ENCODE results near the gene IMP3.

IMP3 gene

DNA sequence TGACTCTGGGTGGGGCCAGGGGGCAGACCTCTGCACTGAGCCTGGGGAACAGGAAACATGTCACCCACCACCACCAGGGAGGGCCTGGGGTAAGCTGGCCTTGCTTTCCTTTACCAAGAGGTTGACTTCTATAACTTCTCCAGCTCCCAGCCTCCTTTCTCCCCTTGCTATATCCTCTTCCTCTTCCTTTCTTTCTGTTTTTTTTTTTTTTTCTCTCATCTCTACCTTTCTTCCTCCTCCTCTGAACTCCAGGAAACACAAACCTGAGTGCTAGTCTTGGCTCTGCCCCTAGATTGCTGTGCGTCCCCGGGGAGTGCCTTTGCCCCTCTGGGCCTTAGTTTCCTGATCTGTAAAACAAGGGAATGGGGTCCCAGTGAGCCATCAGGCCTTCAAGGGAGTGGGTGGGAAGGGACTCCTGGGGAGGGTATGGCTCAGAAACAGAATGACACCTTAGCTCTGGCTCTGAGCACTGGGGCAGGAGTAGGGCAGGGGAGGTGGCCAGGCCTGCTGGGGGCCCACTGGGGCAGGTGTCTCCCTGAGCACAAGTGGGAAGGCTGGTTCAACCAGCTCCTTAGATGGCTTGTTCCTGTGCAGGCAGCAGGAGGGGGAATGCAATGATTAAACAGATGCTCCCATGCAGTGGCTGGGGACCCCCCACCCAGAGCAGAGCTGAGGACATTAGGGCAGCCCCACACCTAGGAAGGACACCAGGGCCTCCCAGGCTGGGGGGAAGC lies 12.0 kb upstream of the IMP3 start:
- H3K4me1 ChIP-seq = no peaks in the 10 kb centered on the region

DNA sequence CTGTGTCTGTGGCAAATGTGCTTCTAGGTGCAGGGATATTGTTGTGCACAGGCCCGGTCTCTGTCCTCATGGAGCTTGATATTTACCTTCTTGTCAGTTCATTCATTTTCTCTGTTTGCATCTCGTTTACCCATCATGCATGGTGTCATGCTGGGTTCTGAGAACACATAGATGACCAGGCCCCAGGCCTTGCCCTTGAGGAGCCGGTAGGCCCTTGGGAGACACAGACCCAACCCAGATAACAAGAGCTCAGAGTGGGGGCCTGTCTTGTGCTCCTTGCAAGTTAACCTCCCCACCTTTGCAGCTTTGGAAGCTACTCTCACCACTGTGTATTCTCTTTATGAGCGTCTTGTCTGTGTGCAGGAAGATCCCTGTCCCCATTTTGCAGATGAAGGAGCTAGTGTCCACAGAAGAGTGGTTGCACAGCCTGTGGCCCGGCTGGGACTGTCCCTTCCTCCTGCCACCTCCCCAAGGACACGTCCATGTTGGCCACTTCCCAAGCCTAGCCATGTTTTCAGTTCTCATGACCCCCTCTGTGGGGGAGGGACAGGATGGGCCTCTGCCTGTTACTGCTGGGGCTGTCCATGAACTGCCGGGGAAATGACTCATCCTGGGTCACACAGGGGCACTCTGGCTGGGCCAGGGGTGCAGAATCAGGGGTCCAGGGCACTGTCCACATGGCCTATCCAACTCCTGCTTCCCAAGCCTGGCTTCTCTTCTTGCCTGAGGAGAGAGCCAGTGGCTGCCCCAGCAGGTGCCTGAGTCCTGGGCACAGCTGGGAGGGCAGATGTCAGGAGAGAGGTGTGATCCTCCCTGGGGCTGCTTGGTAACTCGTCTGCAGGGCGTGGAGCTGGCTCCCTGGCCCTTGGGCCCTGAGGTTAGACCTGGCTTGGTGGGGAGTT lies 11.1 kb upstream of the IMP3 start:
- no peaks in the 10 kb centered on the region for H3K36me3 ChIP-seq
- no peaks in the 10 kb centered on the region for H3K4me1 ChIP-seq
- DNase-seq = no peak
- H3K27me3 ChIP-seq = no peaks in the 10 kb centered on the region
- no peak for TF ChIP-seq CTCF (IDR thresholded peaks at IDR 0.05; ENCODE audit: low read depth, low read length)
- H3K9me3 ChIP-seq = no peaks in the 10 kb centered on the region
- H3K4me3 ChIP-seq (ENCODE audit: low read depth, low read length) = no peak overlapping the region

More for the DNA sequence above, 12.0 kb upstream of the IMP3 start:
- Histone ChIP-seq H3K9me3 (no peaks in the 10 kb centered on the region), H3K27me3 (no peaks in the 10 kb centered on the region), H3K4me3 (ENCODE audit: low read depth, low read length) (no peak overlapping the region), H3K36me3 (no peaks in the 10 kb centered on the region)
- no peak for DNase-seq
- TF ChIP-seq CTCF (IDR thresholded peaks at IDR 0.05; ENCODE audit: low read depth, low read length) = no peak

DNA sequence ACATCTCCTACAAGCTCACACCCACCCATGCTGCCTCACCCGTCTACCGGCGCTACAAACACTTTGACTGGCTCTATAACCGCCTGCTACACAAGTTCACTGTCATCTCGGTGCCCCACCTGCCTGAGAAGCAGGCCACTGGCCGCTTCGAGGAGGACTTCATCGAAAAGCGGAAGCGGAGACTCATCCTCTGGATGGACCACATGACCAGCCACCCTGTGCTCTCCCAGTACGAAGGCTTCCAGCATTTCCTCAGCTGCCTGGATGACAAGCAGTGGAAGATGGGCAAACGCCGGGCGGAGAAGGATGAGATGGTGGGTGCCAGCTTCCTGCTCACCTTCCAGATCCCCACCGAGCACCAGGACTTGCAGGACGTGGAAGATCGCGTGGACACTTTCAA lies 9.8 kb upstream of the IMP3 start:
- Histone ChIP-seq H3K9me3 (no peaks in the 10 kb centered on the region), H3K36me3 (no peaks in the 10 kb centered on the region), H3K4me3 (ENCODE audit: low read depth, low read length) (no peak overlapping the region), H3K4me1 (no peaks in the 10 kb centered on the region), H3K27me3 (no peaks in the 10 kb centered on the region)
- no peak for DNase-seq
- TF ChIP-seq CTCF (IDR thresholded peaks at IDR 0.05; ENCODE audit: low read depth, low read length) = no peak

DNA sequence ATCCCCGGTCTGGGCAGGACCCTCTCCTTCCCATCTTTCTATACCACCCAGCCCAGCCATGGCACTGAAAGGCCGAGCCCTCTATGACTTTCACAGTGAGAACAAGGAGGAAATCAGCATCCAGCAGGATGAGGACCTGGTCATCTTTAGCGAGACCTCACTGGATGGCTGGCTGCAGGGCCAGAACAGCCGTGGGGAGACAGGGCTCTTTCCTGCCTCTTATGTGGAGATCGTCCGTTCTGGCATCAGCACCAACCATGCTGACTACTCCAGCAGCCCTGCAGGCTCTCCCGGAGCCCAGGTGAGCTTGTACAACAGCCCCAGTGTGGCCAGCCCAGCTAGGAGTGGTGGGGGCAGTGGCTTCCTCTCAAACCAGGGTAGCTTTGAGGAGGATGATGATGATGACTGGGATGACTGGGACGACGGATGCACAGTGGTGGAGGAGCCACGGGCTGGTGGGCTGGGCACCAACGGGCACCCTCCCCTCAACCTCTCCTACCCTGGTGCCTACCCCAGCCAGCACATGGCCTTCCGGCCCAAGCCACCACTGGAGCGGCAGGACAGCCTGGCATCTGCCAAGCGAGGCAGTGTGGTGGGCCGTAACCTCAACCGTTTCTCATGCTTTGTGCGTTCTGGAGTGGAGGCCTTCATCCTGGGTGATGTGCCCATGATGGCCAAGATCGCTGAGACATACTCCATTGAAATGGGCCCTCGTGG lies 9.2 kb upstream of the IMP3 start:
- TF ChIP-seq CTCF (IDR thresholded peaks at IDR 0.05; ENCODE audit: low read depth, low read length) = no peak
- no peak overlapping the region for H3K4me3 ChIP-seq (ENCODE audit: low read depth, low read length)
- no peaks in the 10 kb centered on the region for H3K27me3 ChIP-seq
- DNase-seq = no peak
- H3K36me3 ChIP-seq = no peaks in the 10 kb centered on the region
- no peaks in the 10 kb centered on the region for H3K4me1 ChIP-seq
- no peaks in the 10 kb centered on the region for H3K9me3 ChIP-seq

- H3K4me3 ChIP-seq (ENCODE audit: low read depth, low read length) = peak overlapping the region; percentile 86
- H3K4me1 ChIP-seq = no peaks in the 10 kb centered on the region
- no peak for DNase-seq
- no peaks in the 10 kb centered on the region for H3K9me3 ChIP-seq
- TF ChIP-seq CTCF (IDR thresholded peaks at IDR 0.05; ENCODE audit: low read depth, low read length) = no peak
- H3K27me3 ChIP-seq = no peaks in the 10 kb centered on the region
- no peaks in the 10 kb centered on the region for H3K36me3 ChIP-seq
Observed at GRCh38 chr15:75648156-75649000, 8.4 kb upstream of the IMP3 start.
